ENCODE results near the gene CCSAP. TPM values are rescaled to one million over a fixed set of nuclear protein-coding genes. Genes with fewer than 3 reads are reported as not detected.

Gene CCSAP
- total and polyA plus RNA-seq, 12 donors: 0.91 to 4.7 (median 2.9) TPM

DNA sequence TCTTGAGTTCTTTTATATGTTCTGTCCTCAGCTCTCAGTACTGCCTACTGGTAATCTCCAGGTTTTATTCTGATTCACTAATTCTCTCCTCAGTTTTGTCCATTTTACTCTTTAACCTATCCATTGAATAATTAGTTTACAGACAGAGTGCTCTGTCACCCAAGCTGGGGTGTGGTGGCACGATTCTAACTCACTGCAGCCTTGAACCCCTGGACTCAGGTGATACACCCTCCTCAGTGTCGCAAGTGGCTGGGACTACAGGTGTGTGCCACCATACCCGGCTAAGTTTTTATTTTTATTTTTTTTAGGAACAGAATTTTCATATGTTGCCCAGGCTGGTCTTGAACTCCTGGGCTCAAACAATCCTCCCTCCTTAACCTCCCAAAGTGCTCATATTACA lies 58.0 kb downstream of the CCSAP start:
- H3K9me3 ChIP-seq: peaks cover 0 to 8% (median 0%) of the 10 kb centered on the region in 11 donors
- H3K27ac ChIP-seq: no peak overlapping the region
- no peak for DNase-seq
- peaks cover 0 to 44% (median 23%) of the 10 kb centered on the region in 9 donors for H3K4me1 ChIP-seq
- 98% methylated on average over 3 of the region's 3 CpGs for WGBS, 2 donors
- no peak overlapping the region for H3K4me3 ChIP-seq
- H3K27me3 ChIP-seq: no peaks in the 10 kb centered on the region
- ATAC-seq: no peak
- intact Hi-C loops (cut with DNase I): no loop called here
- TF ChIP-seq, protein P1, sequence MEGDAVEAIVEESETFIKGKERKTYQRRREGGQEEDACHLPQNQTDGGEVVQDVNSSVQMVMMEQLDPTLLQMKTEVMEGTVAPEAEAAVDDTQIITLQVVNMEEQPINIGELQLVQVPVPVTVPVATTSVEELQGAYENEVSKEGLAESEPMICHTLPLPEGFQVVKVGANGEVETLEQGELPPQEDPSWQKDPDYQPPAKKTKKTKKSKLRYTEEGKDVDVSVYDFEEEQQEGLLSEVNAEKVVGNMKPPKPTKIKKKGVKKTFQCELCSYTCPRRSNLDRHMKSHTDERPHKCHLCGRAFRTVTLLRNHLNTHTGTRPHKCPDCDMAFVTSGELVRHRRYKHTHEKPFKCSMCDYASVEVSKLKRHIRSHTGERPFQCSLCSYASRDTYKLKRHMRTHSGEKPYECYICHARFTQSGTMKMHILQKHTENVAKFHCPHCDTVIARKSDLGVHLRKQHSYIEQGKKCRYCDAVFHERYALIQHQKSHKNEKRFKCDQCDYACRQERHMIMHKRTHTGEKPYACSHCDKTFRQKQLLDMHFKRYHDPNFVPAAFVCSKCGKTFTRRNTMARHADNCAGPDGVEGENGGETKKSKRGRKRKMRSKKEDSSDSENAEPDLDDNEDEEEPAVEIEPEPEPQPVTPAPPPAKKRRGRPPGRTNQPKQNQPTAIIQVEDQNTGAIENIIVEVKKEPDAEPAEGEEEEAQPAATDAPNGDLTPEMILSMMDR (IDR thresholded peaks at IDR 0.05): no peak
- H3K36me3 ChIP-seq: peaks cover 0 to 19% (median 9%) of the 10 kb centered on the region in 9 donors

DNA sequence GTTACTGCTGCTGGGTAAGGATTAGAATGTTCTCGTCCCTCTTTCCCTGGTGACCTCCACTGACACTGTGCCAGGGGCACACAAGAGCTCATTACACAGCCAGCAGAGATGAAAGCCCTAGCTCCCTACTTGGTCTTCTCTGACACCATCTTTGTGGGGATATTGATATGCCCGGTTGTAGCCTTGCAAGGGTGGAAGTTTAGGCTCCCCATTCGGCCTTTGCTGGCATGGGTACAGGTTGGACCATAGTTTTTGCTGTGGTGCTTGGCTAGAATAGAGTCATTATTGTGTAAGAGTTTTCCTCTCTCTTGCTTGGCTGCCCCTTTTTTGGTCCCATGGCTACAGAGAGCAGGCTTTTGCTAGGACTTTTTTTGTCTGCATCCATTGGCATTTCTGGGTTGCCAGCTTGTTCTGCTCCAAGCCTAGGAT lies 59.6 kb downstream of the CCSAP start:
- Histone ChIP-seq H3K4me3 (no peak overlapping the region), H3K27ac (no peak overlapping the region), H3K27me3 (no peaks in the 10 kb centered on the region), H3K4me1 (peaks cover 0 to 50% (median 33%) of the 10 kb centered on the region in 9 donors), H3K36me3 (peaks cover 0 to 3% (median 0%) of the 10 kb centered on the region in 9 donors), H3K9me3 (peaks cover 0 to 8% (median 0%) of the 10 kb centered on the region in 11 donors)
- TF ChIP-seq, protein P1 (IDR thresholded peaks at IDR 0.05): no peak
- 45 to 67% methylated on average over 3 of the region's 3 CpGs for WGBS, 2 donors
- DNase-seq: no peak
- ATAC-seq: peak in 5 of 8 donors; percentile 25 to 83 (median 61)
- intact Hi-C loops (cut with DNase I): no loop called here

DNA sequence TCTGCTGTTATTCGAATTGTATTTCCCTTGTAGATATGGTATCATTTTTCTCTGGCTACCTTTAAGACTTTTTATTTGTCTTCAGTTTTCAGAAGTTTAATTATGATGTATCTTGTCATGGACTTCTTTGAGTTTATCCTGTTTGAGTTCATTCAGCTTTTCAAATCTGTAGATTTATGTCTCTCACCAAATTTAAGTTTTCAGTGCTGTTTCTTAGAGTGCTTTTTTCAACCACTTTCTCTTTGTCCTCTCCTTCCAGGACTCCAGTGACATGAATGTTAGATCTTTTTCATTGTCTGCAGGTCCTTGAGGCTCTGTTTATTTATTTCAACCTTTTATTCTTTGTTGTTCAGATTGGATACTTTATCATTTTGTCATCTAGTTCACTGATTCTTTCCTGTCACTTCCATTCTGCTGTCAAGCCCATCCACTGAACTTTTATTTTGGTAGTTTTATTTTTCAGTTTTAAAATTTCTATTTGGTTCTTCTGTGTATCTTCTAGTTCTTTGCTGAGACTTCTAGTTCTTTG lies 60.5 kb downstream of the CCSAP start:
- H3K9me3 ChIP-seq: peaks cover 0 to 8% (median 0%) of the 10 kb centered on the region in 11 donors
- 80 to 81% methylated on average over 1 of the region's 1 CpG for WGBS, 2 donors
- intact Hi-C loops (cut with DNase I): no loop called here
- ATAC-seq: no peak
- H3K4me1 ChIP-seq: peaks cover 0 to 48% (median 33%) of the 10 kb centered on the region in 9 donors
- H3K27me3 ChIP-seq: no peaks in the 10 kb centered on the region
- H3K4me3 ChIP-seq: no peak overlapping the region
- no peak overlapping the region for H3K27ac ChIP-seq
- DNase-seq: no peak
- H3K36me3 ChIP-seq: peaks cover 0 to 6% (median 0%) of the 10 kb centered on the region in 9 donors
- TF ChIP-seq, protein P1 (IDR thresholded peaks at IDR 0.05): no peak

DNA sequence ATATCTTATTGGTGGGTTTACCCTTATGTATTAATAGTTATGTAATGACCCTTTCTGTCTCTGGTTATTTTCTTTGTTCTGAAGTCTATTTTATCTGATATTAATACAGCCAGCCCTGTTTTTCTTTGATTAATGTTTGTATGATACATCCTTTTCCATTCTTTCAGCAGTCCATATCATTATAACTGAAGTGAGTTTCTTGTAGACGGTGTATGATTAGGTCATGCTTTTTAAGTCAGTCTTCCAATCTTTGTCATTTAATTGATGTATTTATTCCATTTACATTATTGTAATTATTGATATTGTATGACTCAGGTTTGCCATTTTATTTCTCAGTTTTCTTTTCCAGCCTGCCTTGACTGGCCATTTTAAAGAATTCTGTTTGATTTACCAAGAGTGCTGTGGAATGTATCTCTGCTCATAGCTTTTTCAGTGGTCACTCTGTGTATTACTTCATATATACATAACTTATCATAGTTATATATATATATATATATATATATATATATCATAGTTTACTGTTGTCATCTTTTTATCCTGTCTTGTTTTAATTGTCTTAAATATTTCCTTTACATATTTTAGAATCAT lies 61.4 kb downstream of the CCSAP start:
- ATAC-seq: no peak

More for the DNA sequence above, 61.4 kb downstream of the CCSAP start:
- no peak for DNase-seq
- H3K36me3 ChIP-seq: peaks cover 0 to 6% (median 0%) of the 10 kb centered on the region in 9 donors
- TF ChIP-seq, protein P1 (IDR thresholded peaks at IDR 0.05): no peak
- H3K27ac ChIP-seq: no peak overlapping the region
- peaks cover 0 to 8% (median 0%) of the 10 kb centered on the region in 11 donors for H3K9me3 ChIP-seq
- H3K4me3 ChIP-seq: no peak overlapping the region
- peaks cover 0 to 46% (median 29%) of the 10 kb centered on the region in 9 donors for H3K4me1 ChIP-seq
- no peaks in the 10 kb centered on the region for H3K27me3 ChIP-seq
- intact Hi-C loops (cut with DNase I): no loop called here
- WGBS, 2 donors: 94 to 95% methylated on average over 1 of the region's 1 CpG
